SK-MEL-5 (cell line): ENCODE data around the gene DCAF17. TPM values are rescaled to one million over a fixed set of nuclear protein-coding genes. Genes with fewer than 3 reads are reported as not detected.
"Not testable (repeated sequence)": the region's sequence is repeated elsewhere in the genome, so short reads cannot be mapped to it uniquely, and the experiment has no call there.

ENCODE experiments used
- DNase-seq: peaks from one replicate; pipeline ENCODE4 v3.0.0-alpha.2; 2016; ENCODE audit warnings: low read depth, low spot score
- in situ Hi-C: cut with HindIII; loops from 2 replicates; pipeline ENCODE4 v1.10.0; 2016; ENCODE audit warnings: low sequenced_read_pairs, high pct_unique_total_duplicates, low pct_unique_long_range_greater_than_20kb
- total RNA-seq: library from RNA; depleted of rRNA; stranded (reverse); fragments of >200 nt; shearing (Covaris generic); gene quantifications from 2 replicates; pipeline ENCODE4 v1.2.3, GENCODE V29; 2014

Gene DCAF17
- total RNA-seq, 1 experiment from 2014 or later: 14.6 TPM

DNA sequence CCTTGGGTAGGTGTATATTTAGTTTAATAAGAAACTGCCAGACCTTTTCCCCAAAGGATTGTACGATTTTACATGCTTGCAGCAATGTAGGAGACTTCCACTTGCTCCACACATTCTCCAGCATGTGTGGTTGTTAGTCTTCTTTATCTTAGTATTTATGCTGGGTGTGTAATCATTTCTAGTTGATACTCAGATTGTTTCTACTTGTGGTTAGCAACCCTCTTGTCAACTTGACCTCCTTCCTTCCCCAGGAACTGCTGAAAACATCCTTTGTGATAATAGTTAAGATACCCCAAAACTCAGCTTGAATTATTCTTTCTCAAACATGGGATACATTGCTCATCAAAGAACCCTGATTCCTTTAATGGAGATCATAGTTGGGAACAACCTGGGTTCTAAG lies 51.1 kb downstream of the DCAF17 start:
- in situ Hi-C loops: no loop called here

GRCh38 chr2:171487201-171487600 lies 53.2 kb downstream of the DCAF17 start:
- in situ Hi-C loops: no loop called here
- DNase-seq: no peak

More for the DNA sequence above, 51.1 kb downstream of the DCAF17 start:
- no peak for DNase-seq

DNA sequence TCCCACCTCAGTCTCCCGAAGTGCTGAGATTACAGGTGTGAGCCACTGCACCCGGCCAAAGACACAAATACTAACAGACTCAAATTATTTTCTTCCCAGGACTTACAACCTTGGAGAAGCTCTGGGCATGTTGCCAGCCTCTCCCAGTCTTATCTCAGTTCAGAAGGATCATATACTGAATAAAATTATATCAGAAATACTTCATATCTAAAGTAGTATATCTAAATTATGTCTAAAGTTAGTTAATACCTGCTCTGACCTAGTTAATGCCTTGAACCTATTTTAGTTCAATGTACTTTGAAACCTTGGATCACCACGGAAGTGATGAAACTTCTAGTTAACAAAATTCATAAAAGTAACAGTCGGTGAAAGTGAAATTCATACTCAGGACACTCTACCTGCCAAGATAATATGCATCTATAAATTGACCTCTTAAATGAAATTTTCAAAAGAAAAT lies 53.8 kb downstream of the DCAF17 start:
- no peak for DNase-seq
- in situ Hi-C loops: no loop called here

DNA sequence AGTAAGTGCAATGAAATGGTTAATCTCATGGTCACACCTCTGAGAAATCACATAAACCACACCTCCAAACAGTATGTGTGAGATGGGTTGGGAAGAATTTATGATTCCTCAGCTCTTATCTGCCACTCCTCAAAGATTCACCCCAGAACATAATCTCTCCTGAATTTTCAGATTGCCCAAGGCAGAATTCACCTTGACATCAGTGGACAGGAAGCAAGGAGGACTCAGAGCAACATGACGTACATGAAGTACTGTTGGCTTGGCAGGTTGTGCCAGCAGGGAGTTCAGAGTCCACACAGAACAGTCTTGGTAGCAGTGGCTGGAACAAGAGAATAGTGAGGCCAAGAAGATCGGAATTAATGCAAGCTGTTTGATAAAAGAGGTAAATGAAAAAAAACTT lies 56.6 kb downstream of the DCAF17 start:
- in situ Hi-C loops: no loop called here
- DNase-seq: no peak

DNA sequence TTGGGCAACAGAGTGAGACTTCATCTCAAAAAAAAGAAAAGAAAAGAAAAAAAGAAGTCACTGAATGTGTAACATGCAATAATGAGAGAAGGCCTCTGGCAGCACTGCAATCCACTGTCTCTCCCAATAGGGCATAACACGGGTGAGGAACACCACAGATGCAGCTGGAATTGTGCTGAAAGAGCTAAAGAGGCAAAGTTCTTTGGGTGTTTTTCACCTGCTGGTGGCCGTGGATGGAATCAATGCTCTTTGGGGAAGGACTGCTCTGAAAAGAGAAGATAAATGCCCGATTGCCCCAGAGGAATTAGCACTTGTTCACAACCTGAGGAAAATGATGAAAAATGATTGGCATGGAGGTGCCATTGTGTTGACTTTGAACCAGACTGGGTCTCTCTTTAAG lies 57.3 kb downstream of the DCAF17 start:
- peak; percentile 8 for DNase-seq
- in situ Hi-C loops: no loop called here

- in situ Hi-C loops: no loop called here
- peak; percentile 88 for DNase-seq
Observed at GRCh38 chr2:171492664-171493063, 58.6 kb downstream of the DCAF17 start.

DNA sequence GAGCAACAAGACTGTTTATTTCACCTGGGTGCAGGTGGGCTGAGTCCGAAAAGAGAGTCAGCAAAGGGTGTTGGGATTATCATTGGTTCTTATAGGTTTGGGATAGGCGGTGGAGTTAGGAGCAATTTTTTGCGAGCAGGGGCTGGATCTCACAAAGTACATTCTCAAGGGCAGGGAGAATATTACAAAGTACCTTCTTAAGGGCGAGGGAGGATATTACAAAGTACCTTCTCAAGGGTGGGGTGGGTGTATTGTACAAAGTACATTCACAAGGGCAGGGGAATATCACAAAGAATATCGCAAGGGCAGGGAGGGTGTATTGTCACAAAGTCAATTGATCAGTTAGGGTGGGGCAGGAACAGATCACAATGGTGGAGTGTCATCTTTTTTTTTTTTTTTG lies 63.6 kb downstream of the DCAF17 start:
- in situ Hi-C loops, DNase-seq: not testable (repeated sequence)

- in situ Hi-C loops: no loop called here
- DNase-seq: peak; percentile 91
Observed at GRCh38 chr2:171505374-171505773, 71.3 kb downstream of the DCAF17 start.

DNA sequence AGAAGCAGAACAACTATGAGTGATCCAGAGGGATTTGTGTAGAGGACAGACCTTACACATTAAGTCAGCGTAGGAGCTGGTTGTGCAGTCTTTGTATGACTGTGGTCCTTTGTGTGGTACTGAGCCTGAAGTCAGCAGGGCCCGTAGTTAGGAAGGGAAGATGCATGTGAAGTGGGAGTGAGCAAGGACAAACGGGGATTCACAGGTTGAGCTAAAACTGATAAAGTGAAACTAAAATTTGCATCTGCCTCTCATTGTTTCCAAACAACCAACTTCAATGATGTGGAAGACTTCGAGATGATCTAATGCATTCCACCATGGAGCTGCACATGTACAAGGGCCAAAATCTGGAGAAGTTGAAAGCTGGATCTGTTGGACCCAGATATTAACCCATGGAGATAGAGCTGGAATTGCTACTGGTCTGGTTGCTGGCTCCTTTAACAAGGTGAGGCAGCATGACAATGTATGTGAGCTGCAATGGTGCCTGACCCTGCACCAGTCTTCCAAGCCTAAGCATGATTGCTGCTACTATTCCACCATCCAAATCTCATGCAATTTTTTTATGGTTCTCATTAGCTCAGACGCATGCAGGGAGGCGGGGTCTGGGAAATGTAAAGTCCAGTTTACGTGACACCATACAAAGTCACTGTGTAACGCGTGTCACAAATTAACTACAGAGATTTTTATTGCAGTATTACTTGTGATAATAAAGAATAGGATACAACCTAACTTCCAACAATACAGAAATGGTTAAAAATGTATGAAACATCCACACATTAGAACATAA lies 76.1 kb downstream of the DCAF17 start:
- in situ Hi-C loops: no loop called here
- no peak for DNase-seq

DNA sequence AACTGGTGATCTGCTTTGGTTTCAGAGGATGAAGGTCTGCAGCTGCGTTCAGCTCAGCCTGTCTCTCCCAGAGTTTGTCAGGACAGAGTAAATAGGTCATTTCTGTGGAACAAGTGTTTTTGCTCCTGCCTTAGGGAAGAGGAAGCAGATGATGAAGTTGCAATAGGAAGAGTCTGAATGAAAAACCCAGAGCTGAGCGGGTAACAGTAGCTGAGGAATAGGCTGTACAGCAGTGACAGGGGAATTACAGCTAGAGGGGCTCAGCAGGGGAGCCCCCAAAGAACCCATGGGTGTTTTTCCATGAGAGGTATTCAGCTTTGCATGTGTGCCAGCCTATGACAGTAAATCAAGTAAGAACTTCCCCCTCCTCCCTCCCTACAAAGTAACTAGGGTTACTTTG lies 78.0 kb downstream of the DCAF17 start:
- DNase-seq: no peak
- in situ Hi-C loops: no loop called here

GRCh38 chr2:171512683-171513195 lies 78.7 kb downstream of the DCAF17 start:
- in situ Hi-C loops: no loop called here
- no peak for DNase-seq

GRCh38 chr2:171513719-171514160 lies 79.7 kb downstream of the DCAF17 start:
- in situ Hi-C loops: no loop called here
- no peak for DNase-seq

DNA sequence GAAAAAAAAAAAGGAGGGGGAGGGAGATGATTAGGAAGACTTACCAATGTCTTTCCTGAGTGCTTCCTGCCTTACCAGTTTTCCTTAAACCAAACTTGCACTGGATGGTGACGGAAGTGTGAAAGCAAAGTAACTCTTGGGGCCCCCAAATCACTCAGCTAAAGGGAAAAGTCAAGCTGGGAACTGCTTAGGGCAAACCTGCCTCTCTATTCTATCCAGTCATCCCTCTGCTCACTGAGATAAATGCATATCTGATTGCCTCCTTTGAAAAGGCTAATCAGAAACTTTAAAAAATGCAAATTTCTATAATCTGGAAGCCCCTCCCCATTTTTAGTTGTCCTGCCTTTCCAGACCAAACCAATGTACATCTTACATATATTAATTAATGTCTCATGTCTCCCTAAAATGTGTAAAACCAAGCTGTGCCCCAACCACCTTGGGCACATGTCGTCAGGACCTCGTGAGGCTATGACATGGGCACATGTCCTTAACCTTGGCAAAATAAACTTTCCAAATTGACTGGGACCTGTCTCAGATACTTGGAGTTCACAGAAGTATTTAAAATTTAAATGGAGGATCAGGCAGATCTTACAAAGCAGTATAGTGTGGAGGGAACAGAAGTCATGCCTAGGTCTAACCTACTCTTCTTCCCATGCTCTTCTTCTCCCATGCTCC lies 81.0 kb downstream of the DCAF17 start:
- in situ Hi-C loops: no loop called here
- no peak for DNase-seq

GRCh38 chr2:171515672-171516298 lies 81.8 kb downstream of the DCAF17 start:
- DNase-seq: no peak
- in situ Hi-C loops: no loop called here

GRCh38 chr2:171516793-171517192 lies 82.8 kb downstream of the DCAF17 start:
- DNase-seq: no peak
- in situ Hi-C loops: no loop called here

GRCh38 chr2:171520471-171520870 lies 86.4 kb downstream of the DCAF17 start:
- no peak for DNase-seq
- in situ Hi-C loops: no loop called here

GRCh38 chr2:171521361-171522051 lies 87.5 kb downstream of the DCAF17 start:
- in situ Hi-C loops: no loop called here

More at GRCh38 chr2:171521361-171522051, 87.5 kb downstream of the DCAF17 start:
- DNase-seq: no peak
